ENCODE measurements around the gene ZCCHC7.
"Not testable (repeated sequence)": the region's sequence is repeated elsewhere in the genome, so short reads cannot be mapped to it uniquely, and the experiment has no call there.

- not testable (repeated sequence) for TF ChIP-seq CTCF (conservative IDR thresholded peaks at IDR 0.05; ENCODE audit: low read depth in 2 of 2); POLR2AphosphoS5 (IDR thresholded peaks at IDR 0.05; ENCODE audit: low read depth); EZH2phosphoT487 (IDR thresholded peaks at IDR 0.05; ENCODE audit: unreplicated experiment); REST (IDR thresholded peaks at IDR 0.05; ENCODE audit: unreplicated experiment); EZH2 (IDR thresholded peaks at IDR 0.05; ENCODE audit: low read depth, unreplicated experiment); STAT1 (IDR thresholded peaks at IDR 0.05; ENCODE audit: unreplicated experiment)
These were observed 45.6 kb upstream of the ZCCHC7 start for GRCh38 chr9:37074790-37075189.
